Measurements from ENCODE around the gene ADAM23.

GRCh38 chr2:206418968-206419367 lies 24.4 kb upstream of the ADAM23 start:
- TF ChIP-seq CTCF (IDR thresholded peaks at IDR 0.05) (no peak), POLR2A (IDR thresholded peaks at IDR 0.05) (no peak)

All from ovary (tissue), 3 donors.